Gastroesophageal sphincter (tissue), 4 donors: ENCODE results near the gene RAB12. TPM values are rescaled to one million over a fixed set of nuclear protein-coding genes. Genes with fewer than 3 reads are reported as not detected.

Experiments used
- ATAC-seq: fragments of 150-250 bp; one replicate; pipeline ENCODE4 v1.9.1; 2016; ENCODE audit warnings: mild to moderate bottlenecking, moderate library complexity
- H3K27ac ChIP-seq, 4 donors: fragments of 200-600 bp; sonication (generic) in 3 of 4; 1 replicate in 3 of 4; 2 replicates in 1 of 4; pipeline ENCODE4 v1.5.1; 2016 to 2019
- H3K27me3 ChIP-seq: fragments of 200-600 bp; sonication (generic); one replicate; pipeline ENCODE4 v1.5.1; 2019
- H3K36me3 ChIP-seq, 2 donors: fragments of 200-600 bp; sonication (generic); one replicate each; pipeline ENCODE4 v1.5.1; 2019; ENCODE audit warnings: control low read depth in 1 of 2
- H3K4me1 ChIP-seq, 3 donors: fragments of 200-600 bp; sonication (generic); 1 replicate in 2 of 3; 2 replicates in 1 of 3; pipeline ENCODE4 v1.5.1; 2016 to 2019; ENCODE audit warnings: control low read depth in 2 of 3
- H3K4me3 ChIP-seq, 2 donors: fragments of 200-600 bp; sonication (generic); one replicate each; pipeline ENCODE4 v1.5.1; 2019; ENCODE audit warnings: mild to moderate bottlenecking in 1 of 2, moderate library complexity in 1 of 2
- H3K9me3 ChIP-seq, 3 donors: fragments of 200-600 bp; sonication (generic); one replicate each; pipeline ENCODE4 v1.5.1; 2017 to 2019; ENCODE audit warnings: control low read depth in 2 of 3
- EP300 ChIP-seq: sonication (generic); formaldehyde crosslinking; IDR thresholded peaks from one replicate; pipeline ENCODE4 v1.6.1; 2017; ENCODE audit warnings: antibody characterized with exemption, mild to moderate bottlenecking
- POLR2A ChIP-seq, 2 donors: fragments of 450-650 bp; IDR thresholded peaks; one replicate each; pipeline ENCODE4 v1.6.1; 2017; ENCODE audit warnings: antibody characterized with exemption in 2 of 2, mild to moderate bottlenecking in 2 of 2, moderate library complexity in 1 of 2
- POLR2AphosphoS5 ChIP-seq: sonication (generic); formaldehyde crosslinking; IDR thresholded peaks from one replicate; pipeline ENCODE4 v1.6.1; 2017; ENCODE audit warnings: antibody characterized with exemption
- WGBS, 2 donors: methylation state at CpG; one replicate each; pipeline ENCODE4 v1.1.5; 2018; ENCODE audit warnings: low coverage in 1 of 2; 5-methylcytosine and 5-hydroxymethylcytosine counted together
- total RNA-seq, 4 donors: library from RNA; depleted of rRNA; stranded (reverse); fragments of >200 nt; gene quantifications; one replicate each; pipeline ENCODE4 v1.1.0, GENCODE V29; 2016
- TF ChIP-seq, protein P1 (sequence below), 4 experiments: fragments of 200-600 bp in 2 of 4; fragments of 450-650 bp in 2 of 4; sonication (generic) in 1 of 4; IDR thresholded peaks; one replicate each; pipeline ENCODE4 v1.5.1; 2017 to 2019; ENCODE audit warnings: antibody characterized with exemption in 4 of 4, mild to moderate bottlenecking in 2 of 4, moderate library complexity in 2 of 4

The RAB12 gene
- 100 to 1,000 TPM in 1 of 4 donors, 10 to 100 TPM in 3; 63.7 to 100 (median 72.6) TPM for total RNA-seq

DNA sequence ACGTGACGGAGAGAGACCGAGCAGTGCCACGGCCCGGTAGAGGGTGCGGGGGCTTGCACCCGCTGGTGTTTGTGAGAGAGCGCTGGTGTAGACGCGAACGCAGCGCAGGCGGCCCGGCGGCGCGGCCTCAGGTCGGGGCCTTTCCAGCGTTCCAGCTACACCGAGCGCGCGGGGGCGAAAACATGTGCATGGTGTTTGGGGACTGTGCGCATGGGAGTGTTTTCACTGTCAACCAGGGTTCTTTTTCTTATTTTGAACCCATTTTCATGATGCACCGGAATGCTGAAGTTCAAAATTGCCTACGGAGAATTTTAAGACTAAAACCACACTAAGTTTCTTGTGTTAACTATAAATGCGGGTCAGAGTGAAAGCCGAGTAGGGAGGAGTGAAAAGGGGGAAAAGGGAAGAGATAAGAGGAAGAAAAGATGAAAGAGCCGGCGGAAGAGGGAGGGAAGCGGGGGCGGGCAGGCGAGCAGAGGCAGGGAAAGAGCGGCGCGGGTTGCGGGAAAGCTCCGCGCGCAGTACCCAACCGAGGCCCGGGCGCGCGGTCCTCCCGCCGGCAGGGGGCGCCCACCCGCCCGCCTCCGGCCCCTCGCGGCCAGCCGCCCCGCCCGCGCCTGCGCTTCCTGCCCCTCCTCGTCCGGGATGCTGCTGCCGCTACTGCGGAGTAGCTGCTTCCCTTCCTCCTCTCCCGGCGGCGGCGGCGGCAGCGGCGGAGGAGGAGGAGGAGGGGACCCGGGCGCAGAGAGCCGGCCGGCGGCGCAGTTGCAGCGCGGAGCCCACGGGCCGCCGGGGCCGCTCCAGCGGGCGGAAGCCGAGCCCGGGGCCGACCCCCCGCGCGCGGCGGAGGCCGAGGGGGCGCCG is at the start of gene RAB12:
Gene RAB12 (plus strand): TSS at position 643 of the 864 bp plus-strand sequence. CDS start 3 bp downstream, at position 646.
- Histone ChIP-seq H3K27ac (peak within 1 kb of the TSS; percentile 78 to 90 (median 88)), H3K4me1 (peaks cover 9 to 59% (median 10%) of the 10 kb centered on the region in 3 donors), H3K4me3 (peak within 1 kb of the TSS; percentile 78 to 95), H3K27me3 (no peaks in the 10 kb centered on the region), H3K9me3 (no peaks in the 10 kb centered on the region), H3K36me3 (no peaks in the 10 kb centered on the region)
- peak; percentile 76 for TF ChIP-seq POLR2AphosphoS5
- no peak for TF ChIP-seq EP300
- TF ChIP-seq POLR2A (IDR thresholded peaks at IDR 0.05): peak; percentile 68 to 83
- TF ChIP-seq, protein P1, sequence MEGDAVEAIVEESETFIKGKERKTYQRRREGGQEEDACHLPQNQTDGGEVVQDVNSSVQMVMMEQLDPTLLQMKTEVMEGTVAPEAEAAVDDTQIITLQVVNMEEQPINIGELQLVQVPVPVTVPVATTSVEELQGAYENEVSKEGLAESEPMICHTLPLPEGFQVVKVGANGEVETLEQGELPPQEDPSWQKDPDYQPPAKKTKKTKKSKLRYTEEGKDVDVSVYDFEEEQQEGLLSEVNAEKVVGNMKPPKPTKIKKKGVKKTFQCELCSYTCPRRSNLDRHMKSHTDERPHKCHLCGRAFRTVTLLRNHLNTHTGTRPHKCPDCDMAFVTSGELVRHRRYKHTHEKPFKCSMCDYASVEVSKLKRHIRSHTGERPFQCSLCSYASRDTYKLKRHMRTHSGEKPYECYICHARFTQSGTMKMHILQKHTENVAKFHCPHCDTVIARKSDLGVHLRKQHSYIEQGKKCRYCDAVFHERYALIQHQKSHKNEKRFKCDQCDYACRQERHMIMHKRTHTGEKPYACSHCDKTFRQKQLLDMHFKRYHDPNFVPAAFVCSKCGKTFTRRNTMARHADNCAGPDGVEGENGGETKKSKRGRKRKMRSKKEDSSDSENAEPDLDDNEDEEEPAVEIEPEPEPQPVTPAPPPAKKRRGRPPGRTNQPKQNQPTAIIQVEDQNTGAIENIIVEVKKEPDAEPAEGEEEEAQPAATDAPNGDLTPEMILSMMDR (IDR thresholded peaks at IDR 0.05): peak; percentile 43 to 91 (median 80)
- WGBS, 2 donors: 1 to 4% methylated on average over 25 to 38 of the region's 95 CpGs
- peak; percentile 94 for ATAC-seq

GRCh38 chr18:8559612-8560186 is 49.5 kb upstream of the RAB12 start:
- ATAC-seq: no peak
- H3K4me1 ChIP-seq: no peaks in the 10 kb centered on the region
- H3K36me3 ChIP-seq: no peaks in the 10 kb centered on the region
- 16 to 47% methylated on average over 3 to 4 of the region's 4 CpGs for WGBS, 2 donors
- H3K27me3 ChIP-seq: no peaks in the 10 kb centered on the region
- no peaks in the 10 kb centered on the region for H3K9me3 ChIP-seq
- no peak for TF ChIP-seq EP300
- TF ChIP-seq, protein P1 (IDR thresholded peaks at IDR 0.05): no peak
- no peak for TF ChIP-seq POLR2AphosphoS5
- no peak for TF ChIP-seq POLR2A (IDR thresholded peaks at IDR 0.05)
- H3K4me3 ChIP-seq: no peak overlapping the region
- no peak overlapping the region for H3K27ac ChIP-seq

DNA sequence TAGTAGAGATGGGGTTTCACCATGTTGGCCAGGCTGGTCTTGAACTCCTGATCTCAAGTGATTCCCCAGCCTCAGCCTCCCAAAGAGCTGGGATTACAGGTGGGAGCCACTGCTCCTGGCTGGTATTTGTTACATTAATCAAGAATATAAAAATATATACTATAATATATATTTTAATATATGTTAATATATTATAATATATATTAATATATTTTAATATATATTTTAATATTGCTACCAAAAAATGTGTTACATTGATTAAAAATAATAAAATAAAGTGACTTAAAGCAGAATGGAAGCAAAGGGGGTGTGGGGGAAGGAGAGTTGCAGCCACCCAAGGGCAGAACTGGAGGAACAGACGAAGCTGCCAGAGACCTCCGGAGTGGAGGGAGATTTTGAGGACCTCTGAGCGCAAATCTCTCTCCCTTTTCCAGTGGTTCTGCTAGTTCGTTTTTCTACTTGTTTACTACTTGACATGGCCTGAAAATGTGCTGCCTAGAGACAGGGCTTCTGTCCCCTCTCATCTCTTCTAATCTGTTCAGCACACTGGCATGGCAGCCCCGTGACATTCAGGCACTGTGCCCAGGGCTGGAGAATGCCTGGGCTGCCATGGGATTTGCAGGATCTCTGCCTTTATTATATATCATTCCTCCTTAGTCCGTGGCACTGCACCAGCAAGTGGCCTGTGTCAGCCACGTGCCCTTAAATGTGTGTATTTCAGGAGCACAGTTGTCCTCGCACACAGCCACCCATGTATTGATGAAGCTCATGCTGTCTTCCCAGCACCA is 47.9 kb upstream of the RAB12 start:
- TF ChIP-seq, protein P1 (IDR thresholded peaks at IDR 0.05): no peak
- no peak for TF ChIP-seq EP300
- no peak for ATAC-seq
- Histone ChIP-seq H3K27ac (no peak overlapping the region), H3K4me3 (no peak overlapping the region), H3K36me3 (no peaks in the 10 kb centered on the region), H3K4me1 (no peaks in the 10 kb centered on the region), H3K9me3 (no peaks in the 10 kb centered on the region), H3K27me3 (no peaks in the 10 kb centered on the region)
- WGBS, 2 donors: 76 to 78% methylated on average over 8 of the region's 8 CpGs

- H3K9me3 ChIP-seq: no peaks in the 10 kb centered on the region
- 78 to 82% methylated on average over 5 to 6 of the region's 6 CpGs for WGBS, 2 donors
- H3K27me3 ChIP-seq: no peaks in the 10 kb centered on the region
- H3K36me3 ChIP-seq: no peaks in the 10 kb centered on the region
- no peak for ATAC-seq
- no peaks in the 10 kb centered on the region for H3K4me1 ChIP-seq
- no peak overlapping the region for H3K4me3 ChIP-seq
- no peak overlapping the region for H3K27ac ChIP-seq
- TF ChIP-seq POLR2AphosphoS5 (no peak), EP300 (no peak), POLR2A (IDR thresholded peaks at IDR 0.05) (no peak)
- TF ChIP-seq, protein P1 (IDR thresholded peaks at IDR 0.05): no peak
Observed at GRCh38 chr18:8562070-8562469, 47.2 kb upstream of the RAB12 start.
